Stimulated activated naive CD8-positive, alpha-beta T cell treated with anti-CD3 and anti-CD28 coated beads, Interleukin-15, Interleukin-2, amounts not matched to agents 100 U/mL and 50 U/mL, for 24 hours (primary cell): ENCODE data around the gene NTNG1.

Experiments
- ATAC-seq: fragments of 150-1000 bp; cut with Tn5 transposase; one replicate; pipeline ENCODE4 v1.10.0; 2021
- DNase-seq: peaks from one replicate; pipeline ENCODE4 v3.0.0; 2021

The NTNG1 gene

DNA sequence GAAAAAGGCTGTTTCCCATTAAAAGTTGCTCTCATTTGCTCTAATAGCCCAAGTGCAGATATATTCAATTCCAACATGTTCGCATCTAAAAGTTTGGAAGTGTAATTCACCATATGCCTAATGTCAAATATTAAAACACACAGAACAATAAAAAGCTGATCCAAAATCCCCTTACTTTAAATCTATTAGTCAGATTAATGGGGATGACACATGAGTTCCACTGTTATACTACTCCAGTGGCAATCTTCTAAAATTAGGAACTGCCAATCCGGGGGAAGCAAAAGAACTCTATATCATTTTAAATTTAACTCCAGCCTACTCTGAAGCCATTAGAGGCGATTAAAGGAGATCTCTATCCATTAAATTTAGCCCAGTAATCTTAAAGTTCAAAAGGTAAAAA lies 317.1 kb downstream of the NTNG1 start:
- ATAC-seq = no peak
- no peak for DNase-seq

DNA sequence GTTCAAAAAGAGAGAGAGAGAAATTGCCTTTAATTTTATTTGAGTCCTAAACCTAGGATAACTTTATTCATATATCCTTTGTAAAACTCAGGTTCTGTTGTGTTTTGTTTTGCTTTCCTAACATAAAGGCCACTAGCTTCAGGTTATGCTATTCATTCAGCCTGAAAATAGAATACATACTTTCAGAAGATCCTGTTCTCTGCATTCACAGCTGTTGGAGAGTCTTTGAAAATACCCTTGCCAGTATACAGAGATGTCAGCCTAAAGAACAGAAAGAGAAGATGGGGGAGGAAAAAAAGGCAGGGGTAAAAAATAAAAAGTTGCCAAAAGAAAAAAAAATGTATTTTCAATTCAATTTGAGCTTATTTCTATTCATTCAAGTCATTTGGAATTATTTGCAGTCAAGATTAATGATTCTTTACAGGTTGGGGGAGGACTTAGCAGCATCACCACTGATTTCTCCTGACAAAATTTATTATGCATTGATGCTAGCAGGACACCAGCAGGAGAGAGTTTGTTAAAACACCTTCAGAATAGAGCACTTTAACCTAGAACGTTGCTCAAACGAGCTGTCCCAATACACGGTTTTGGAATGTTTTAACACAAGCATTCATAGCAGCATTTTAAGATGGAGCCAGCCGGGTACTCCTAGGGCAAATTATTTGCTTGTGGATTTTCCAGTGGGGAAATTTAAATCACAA lies 318.5 kb downstream of the NTNG1 start:
- ATAC-seq (no peak), DNase-seq (no peak)

DNA sequence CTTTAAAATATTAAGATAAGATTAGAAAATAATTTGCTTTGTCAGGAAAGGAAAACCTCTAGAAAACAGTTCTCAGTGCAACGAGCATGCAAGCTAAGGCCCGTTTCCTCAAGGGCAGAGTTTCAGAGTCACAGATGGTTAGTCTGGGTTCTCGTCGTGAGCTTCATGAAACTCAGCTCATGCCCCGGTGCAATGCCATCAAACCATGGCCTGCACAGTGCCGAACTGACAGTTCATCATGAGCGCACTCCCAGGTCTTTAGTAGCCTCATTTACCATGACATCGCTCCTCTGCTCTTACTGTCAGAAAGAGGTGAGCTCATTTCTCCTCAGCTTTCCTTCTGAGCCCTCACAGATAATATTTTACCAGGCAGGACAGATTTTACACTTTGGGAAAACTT lies 319.2 kb downstream of the NTNG1 start:
- no peak for ATAC-seq

DNA sequence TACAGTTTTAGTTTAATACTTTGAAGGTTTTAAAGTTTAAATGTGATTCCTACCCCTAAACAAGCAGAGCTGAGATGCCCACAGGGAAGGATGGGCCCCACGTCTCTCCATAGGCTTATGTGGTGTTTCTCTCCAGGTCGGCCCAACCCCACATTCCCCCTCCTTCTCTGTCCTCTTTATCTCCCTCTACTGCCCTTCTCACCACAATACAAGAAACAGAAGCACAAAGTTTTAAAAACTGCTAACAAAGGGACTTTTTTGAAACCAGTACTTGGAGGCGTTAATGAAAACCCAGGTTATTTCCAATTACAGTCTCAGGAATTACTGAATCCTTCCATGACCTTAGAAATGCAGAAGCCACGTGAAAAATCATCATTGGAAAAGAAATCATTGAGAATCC lies 324.0 kb downstream of the NTNG1 start:
- DNase-seq (no peak), ATAC-seq (no peak)

More for the DNA sequence above, 319.2 kb downstream of the NTNG1 start:
- no peak for DNase-seq

DNA sequence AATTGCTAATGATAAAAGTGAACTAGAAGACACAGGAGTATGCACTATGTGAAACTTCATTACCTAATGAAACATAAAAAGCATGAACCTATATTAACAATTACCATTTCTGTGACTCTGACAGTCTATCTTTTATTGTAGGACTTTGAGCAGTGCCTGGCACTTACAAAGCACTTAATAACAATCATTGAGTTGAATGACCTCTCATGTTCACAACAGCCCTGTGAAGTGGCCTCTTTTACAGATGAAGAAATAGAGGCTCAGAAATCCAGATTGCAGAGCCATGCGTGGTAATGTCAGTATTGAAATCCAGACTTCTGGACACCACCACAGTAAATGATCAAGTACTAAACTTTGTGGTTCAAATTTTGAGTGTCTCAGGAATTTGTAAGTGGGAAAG lies 326.4 kb downstream of the NTNG1 start:
- DNase-seq (no peak), ATAC-seq (no peak)

DNA sequence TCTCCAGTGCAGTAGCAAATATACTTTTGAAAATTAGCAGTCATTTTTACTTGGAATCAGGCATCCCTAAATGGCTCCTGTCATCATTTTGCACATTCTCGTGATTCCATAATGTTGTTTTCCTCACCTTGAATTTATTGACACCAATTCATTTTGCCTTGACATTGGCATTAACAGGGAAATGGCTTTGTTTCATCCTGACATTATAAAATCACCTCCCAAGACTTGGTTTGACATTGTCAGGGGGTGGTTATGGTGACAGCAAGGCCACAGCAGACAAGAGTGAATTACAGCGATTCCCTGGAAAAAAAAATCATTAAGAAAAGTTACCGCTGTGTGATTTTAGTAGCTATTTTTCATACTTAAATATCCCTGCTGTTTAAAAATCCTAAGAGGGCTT lies 327.0 kb downstream of the NTNG1 start:
- DNase-seq (no peak), ATAC-seq (no peak)

DNA sequence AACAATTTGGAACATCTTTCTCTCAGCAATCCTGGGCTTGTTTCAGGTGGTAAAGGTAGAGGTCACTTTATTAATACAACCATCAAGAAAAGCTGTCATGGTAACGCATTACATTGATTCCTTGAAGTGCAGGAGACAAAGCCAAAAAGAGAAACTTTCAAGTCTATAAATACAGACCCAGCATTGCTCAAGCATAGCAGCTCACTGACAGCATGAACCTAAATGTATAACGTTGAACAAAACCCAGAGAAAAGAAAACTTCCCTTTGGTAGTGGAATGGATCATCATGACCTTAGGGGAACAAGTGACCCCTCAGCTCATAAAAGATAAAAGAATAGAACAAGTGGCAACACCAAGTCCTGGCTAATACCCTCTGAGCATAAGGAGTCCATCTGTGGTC lies 332.2 kb downstream of the NTNG1 start:
- no peak for DNase-seq
- ATAC-seq = no peak

DNA sequence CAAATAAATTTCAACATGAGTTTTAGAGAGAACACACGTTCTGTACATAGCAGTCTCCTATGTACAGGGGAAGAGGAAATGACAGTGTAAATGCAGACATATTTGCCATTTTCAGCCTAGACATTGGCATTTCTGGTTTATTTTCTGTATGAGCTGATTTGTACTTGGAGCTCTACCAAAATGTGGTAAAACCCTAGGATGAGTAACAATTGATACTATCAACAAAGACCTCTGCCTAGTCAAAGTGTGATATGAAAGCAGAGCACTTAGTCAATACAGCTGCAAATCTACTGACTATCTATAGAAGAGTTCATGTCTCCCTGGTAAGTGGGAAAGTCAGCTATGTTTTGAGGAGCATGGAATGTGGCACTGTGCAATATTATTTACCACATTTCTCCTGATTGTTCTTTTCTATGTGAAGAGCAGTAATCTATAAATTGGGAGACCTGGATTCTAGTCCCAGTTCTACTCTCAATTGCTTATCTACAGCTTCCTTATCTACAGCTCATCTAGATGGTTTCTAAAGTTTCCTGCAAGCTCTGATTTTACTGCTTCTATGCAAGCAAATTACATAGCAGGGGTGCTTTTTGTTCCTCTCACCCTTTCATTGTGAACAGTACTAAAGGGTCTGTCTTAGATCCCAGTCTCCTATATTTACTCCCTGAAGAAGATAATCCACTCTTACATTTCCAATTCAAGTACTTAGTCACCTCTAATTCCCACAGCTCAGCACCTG lies 334.2 kb downstream of the NTNG1 start:
- DNase-seq (no peak), ATAC-seq (peak; percentile 89)

DNA sequence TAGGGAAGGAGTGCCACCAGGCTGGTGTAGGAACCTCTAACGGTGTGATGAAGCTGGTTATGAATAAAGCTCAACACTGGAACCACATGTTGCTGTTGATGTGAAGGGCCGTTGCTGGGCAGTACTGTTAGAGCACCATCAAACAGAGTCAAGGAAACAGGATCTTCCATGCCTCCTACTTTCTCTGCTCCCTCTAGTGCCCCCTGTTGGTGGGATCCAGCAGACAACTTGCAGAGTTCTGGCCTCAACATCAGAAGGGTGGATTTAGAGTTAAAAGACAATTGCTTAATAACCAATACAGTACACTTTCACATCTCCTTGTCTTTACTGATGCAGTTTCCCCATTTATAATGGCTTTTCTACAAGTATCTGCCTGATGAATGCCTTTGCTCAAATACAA lies 336.4 kb downstream of the NTNG1 start:
- ATAC-seq (no peak), DNase-seq (peak; percentile 11)

DNA sequence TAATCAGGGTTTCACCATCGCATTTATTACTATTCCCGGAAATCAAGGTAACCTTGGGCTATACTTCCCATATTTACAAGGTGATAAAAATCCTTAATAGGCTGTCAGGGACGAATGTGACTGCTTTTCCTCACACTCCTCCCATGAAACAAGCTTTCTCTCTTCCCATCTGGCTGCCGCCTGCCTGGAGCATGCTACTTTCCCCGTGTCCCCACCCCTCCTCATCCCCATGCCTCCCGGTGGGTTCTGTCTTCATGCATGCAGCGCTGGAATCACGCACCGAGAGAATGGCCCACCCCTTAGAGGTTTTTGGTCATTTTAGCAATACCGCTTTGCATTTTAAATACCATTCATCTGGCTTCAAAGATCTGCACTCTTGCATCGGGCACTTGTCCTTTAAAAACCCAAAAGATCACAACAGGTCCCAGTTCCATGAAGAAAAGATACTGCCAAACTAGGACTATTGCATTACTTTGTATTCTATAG lies 339.1 kb downstream of the NTNG1 start:
- ATAC-seq (no peak), DNase-seq (no peak)

DNA sequence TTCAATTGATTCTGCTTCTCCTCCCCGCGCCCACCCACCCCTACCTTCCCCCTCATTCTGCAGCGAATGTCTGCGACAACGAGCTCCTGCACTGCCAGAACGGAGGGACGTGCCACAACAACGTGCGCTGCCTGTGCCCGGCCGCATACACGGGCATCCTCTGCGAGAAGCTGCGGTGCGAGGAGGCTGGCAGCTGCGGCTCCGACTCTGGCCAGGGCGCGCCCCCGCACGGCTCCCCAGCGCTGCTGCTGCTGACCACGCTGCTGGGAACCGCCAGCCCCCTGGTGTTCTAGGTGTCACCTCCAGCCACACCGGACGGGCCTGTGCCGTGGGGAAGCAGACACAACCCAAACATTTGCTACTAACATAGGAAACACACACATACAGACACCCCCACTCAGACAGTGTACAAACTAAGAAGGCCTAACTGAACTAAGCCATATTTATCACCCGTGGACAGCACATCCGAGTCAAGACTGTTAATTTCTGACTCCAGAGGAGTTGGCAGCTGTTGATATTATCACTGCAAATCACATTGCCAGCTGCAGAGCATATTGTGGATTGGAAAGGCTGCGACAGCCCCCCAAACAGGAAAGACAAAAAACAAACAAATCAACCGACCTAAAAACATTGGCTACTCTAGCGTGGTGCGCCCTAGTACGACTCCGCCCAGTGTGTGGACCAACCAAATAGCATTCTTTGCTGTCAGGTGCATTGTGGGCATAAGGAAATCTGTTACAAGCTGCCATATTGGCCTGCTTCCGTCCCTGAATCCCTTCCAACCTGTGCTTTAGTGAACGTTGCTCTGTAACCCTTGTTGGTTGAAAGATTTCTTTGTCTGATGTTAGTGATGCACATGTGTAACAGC lies 339.9 kb downstream of the NTNG1 start:
- peak; percentile 36 for ATAC-seq

DNA sequence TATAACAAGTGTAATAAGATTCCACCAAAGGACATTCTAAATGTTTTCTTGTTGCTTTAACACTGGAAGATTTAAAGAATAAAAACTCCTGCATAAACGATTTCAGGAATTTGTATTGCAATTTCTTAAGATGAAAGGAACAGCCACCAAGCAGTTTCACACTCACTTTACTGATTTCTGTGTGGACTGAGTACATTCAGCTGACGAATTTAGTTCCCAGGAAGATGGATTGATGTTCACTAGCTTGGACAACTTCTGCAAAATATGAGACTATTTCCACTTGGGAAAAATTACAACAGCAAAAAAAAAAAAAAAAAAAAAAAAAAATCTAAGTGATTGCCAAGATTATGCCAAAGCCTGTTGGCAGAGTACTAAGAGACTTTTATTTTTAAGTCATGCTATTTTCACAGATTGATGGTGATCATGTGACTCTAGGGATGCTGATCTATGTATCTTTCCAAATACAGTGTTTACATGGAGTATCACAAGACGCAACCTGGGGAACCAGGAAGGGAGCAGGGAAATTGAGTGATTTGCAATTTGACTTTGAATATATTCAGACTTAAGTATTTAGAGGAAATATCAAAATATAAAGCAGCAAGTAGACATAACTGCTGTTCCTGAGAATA lies 341.0 kb downstream of the NTNG1 start:
- DNase-seq (no peak), ATAC-seq (no peak)

More for the DNA sequence above, 339.9 kb downstream of the NTNG1 start:
- DNase-seq = peak; percentile 9

DNA sequence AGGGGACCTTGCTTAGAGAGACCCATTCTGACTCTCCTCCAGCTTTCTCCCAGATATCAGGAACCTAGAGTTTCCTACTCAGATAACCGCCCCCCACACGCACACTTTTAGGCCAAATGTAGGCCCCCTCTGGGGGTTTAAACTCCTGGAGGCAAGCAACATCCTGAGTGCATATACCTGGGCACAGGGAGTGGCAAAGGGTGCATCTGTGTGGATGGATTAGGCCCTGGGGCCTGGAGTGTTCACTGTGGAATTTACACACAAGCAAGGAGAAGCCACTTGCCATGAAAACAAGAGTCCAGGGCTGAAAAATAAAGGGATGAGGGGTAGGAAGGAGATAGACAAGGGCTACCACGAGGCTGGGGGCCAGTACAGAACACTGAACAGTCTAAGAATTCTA lies 343.1 kb downstream of the NTNG1 start:
- ATAC-seq = no peak
- DNase-seq = no peak

DNA sequence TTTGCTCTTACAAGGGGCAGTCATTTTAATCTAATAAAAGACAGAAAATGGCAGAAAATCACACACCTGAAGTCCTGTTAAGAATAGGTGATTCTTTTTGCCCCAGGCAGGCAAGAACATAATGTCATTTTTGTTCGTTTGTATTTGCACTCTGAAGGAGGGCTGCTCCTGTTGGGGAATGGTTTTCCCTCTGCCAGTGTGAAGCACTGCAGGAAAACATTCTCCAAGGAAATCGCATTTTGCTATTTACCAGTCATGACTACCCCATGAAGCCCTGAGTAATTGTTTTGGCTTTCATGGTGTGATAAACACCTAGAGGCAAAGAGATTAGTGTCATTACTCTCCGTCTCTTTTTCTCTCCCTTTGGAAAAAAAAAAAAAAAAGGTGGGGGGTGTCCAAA lies 345.5 kb downstream of the NTNG1 start:
- ATAC-seq = no peak

DNA sequence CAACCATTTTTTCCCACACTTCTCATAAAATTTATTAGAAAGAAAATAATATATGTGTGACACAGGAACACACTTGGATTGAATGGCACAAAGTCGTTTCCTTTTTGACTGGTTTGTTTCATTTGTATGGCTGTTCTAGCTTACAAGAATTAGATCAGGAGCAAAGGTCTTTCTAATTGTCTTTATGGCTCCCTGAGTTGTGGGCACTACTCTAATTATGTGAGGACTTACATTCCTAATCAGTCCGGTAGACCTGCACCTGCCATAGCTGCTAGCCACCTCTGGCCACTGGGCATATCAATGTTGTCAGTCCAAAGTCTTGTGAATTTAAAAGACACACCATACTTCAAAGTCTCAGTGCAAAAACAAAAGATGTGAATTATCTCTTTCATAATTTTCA lies 346.7 kb downstream of the NTNG1 start:
- DNase-seq (no peak), ATAC-seq (no peak)

More for the DNA sequence above, 345.5 kb downstream of the NTNG1 start:
- DNase-seq = no peak

DNA sequence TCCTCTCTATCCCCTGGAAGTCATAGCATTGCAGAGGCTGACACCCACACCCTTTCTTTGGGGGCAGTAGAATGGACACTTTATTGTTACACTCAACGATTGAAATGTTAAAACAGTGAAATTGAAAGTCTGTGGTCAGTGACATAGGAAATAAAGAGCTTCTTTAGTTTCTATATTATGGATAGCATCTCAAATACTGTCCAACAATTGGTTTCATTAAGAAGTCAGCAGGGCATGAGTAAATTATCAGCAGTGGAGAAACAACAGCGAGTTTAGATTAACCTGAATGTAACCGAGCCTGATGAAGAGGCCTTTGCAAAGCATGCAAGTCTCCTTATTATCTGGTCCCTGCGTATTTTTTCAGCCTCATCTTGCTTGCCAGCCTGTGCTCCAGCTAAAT lies 350.7 kb downstream of the NTNG1 start:
- ATAC-seq = no peak
- DNase-seq = no peak

DNA sequence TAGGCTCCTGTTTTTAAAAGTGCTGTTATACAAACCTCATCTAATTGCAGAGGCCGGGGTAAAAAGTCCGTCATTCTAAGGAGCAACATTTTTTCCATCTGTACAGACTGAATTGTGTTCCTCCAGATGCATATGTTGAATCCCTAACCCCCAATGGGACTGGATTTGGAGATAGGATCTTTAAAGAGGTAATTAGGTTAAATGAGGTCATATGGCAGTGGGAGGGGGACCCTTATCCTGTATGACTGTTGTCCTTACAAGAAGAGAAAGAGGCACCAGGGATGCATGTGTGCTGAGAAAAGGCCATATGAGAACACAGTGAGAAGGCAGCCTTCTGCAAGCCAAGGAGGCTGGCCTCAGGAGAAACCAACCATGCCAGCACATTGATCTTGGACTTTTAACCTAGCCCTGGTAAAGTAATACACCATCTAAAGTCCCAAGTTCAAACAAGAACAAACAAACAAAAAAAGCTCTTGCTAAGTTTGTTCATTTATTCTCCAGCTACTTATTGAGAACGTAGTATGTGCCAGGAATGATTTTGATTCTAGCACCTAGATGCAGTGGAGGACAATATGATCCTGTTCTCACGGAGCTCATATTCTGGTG lies 352.4 kb downstream of the NTNG1 start:
- DNase-seq = no peak
- no peak for ATAC-seq

DNA sequence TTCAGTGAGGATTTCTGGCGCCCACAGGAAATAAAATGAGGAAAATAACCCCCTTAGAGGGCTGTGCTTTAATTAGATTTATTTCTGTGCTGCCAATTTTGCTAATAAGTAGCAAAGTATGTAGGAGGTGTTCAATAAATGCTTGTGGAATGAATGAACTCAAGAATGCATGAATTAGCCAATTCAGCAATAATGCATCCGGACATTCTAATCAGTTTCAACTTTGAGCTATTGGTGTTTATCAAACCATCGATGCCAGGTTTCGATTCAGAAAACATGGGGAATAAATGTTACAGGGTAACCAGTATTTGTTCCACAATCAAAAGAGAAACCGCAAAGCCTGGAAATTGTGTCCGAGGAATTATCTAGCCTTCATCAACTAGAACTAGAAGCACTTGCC lies 353.2 kb downstream of the NTNG1 start:
- DNase-seq (no peak), ATAC-seq (no peak)

DNA sequence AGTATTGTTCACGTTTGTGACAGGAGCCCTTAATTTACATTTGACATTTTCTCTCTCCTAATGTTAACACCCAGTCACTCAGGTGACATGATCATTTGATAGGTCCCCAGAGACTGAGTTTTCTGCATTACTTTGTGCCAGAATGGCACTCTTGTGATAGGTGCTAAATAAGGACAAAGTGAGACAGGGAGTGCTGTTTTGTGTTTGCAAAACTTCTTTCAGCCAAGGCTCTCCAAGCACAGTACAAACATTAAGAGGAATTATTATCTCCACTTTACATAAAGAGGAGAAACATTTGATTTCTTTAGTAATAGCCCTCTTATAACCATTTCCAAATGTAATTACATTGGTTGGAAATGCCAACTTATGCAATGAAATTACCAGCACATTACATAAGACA lies 355.2 kb downstream of the NTNG1 start:
- ATAC-seq (no peak), DNase-seq (no peak)

DNA sequence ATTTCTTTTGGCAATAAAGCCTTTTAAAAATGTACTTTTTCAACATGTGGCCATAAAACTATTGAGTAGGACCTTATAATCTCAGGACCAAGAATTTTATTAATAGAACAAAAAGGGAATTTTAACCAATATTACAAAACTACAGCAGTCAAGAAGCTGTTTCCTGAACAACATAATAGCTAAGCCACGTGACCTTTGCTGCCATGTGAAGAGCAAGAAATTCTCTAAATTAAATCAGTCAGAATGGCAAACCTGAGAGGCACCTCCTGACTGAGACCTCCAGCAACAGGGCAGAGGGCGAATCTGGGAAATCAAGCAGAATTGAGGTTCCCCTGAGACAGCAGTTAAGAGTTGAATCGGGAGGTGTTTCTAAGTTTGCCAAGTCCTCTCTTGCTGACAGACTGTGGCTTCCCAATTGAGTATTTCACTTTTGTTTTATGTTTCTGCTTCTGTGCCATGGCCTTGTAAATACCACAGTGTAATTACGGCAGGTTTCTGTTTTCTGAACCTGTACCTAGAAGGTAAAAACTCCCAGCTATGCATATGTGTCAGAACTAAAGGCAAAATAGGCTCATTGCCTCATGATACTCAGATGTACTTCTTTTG lies 358.4 kb downstream of the NTNG1 start:
- no peak for ATAC-seq
- no peak for DNase-seq

DNA sequence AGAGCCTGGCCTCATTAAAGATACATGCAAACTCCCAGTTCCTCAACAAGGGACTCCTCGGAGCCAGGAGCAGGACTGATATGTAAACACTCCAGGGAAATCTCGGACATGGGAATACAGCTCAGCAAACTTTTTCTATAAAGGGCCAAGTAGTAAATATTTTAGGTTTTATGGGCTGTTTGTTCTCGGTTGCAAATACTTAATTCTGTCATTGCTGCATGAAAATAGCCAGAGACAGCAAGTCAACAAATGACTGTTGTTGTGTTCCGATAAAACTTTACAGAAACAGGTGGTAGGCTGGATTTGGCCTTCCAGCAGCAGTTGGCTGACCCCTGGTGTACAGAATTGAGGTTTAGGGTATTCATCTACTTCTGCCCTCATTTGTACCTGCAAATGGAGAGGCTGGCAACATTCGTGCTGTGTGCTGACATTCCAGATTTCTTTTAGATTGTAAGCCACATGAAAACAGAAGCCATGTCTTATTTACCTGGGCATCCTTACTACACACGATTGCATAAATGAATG lies 360.3 kb downstream of the NTNG1 start:
- no peak for ATAC-seq
- DNase-seq = no peak
